Adrenal gland (tissue), 5 donors: Measurements from ENCODE around the gene GMDS.

Source experiments
- POLR2A ChIP-seq, 2 donors: fragments of 450-650 bp; IDR thresholded peaks; one replicate each; pipeline ENCODE4 v1.6.1; 2017; ENCODE audit warnings: antibody characterized with exemption in 2 of 2, mild to moderate bottlenecking in 2 of 2, moderate library complexity in 1 of 2
- TF ChIP-seq, protein P1 (sequence below), 6 experiments: fragments of 450-650 bp in 4 of 6; fragments of 200-600 bp in 2 of 6; sonication (generic) in 1 of 6; IDR thresholded peaks; 1 replicate in 5 of 6; 2 replicates in 1 of 6; pipeline versions ENCODE4 v1.5.1 to v1.8.0; 2016 to 2021; ENCODE audit warnings: antibody characterized with exemption in 6 of 6, mild to moderate bottlenecking in 2 of 6, moderate library complexity in 1 of 6
- donor health status: DM: no; HTN: no; CAD: no.

DNA sequence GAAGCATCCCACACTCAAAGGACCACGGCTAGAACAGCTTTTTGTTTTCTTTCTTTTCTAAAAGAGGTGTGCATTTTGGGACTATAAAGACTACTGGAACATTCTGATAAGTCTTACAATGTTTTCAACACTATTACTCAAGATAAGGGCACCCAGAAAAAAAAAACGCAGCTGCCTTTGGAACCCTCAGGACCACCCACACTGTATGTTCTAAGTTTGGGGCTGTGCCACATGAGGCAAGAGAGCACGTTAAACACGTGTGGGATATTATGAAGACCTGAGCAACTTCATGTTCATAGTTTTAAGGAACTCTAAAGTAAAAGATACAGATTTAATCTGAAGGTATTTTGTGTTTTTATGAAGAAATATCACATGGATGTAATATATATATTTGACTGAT, 431.1 kb downstream of the GMDS start:
- TF ChIP-seq, protein P1, sequence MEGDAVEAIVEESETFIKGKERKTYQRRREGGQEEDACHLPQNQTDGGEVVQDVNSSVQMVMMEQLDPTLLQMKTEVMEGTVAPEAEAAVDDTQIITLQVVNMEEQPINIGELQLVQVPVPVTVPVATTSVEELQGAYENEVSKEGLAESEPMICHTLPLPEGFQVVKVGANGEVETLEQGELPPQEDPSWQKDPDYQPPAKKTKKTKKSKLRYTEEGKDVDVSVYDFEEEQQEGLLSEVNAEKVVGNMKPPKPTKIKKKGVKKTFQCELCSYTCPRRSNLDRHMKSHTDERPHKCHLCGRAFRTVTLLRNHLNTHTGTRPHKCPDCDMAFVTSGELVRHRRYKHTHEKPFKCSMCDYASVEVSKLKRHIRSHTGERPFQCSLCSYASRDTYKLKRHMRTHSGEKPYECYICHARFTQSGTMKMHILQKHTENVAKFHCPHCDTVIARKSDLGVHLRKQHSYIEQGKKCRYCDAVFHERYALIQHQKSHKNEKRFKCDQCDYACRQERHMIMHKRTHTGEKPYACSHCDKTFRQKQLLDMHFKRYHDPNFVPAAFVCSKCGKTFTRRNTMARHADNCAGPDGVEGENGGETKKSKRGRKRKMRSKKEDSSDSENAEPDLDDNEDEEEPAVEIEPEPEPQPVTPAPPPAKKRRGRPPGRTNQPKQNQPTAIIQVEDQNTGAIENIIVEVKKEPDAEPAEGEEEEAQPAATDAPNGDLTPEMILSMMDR (IDR thresholded peaks at IDR 0.05): no peak
- no peak for TF ChIP-seq POLR2A (IDR thresholded peaks at IDR 0.05)
